Activated CD4-positive, alpha-beta T cell treated with anti-CD3 and anti-CD28 coated beads, Interleukin-2, amount 10 ng/mL, durations not matched to agents 24 days and 14 days (primary cell): ENCODE measurements around the gene IFNA17. TPM values are rescaled to one million over a fixed set of nuclear protein-coding genes. Genes with fewer than 3 reads are reported as not detected.
"Not testable (repeated sequence)": the region's sequence is repeated elsewhere in the genome, so short reads cannot be mapped to it uniquely, and the experiment has no call there.

Experiments
- DNase-seq: peaks from one replicate; pipeline ENCODE4 v3.0.0; 2022
- H3K27ac Mint-ChIP-seq: one replicate; pipeline ENCODE4 v1.8.0; 2022; ENCODE audit warnings: mild to moderate bottlenecking, mixed read lengths
- H3K27me3 Mint-ChIP-seq: one replicate; pipeline ENCODE4 v1.8.0; 2022; ENCODE audit warnings: mixed read lengths
- H3K36me3 Mint-ChIP-seq: one replicate; pipeline ENCODE4 v1.8.0; 2022; ENCODE audit warnings: low read depth, mild to moderate bottlenecking, mixed read lengths
- H3K4me1 Mint-ChIP-seq: one replicate; pipeline ENCODE4 v1.8.0; 2021; ENCODE audit warnings: mixed read lengths
- H3K4me3 Mint-ChIP-seq: one replicate; pipeline ENCODE4 v1.8.0; 2022; ENCODE audit warnings: mild to moderate bottlenecking, moderate library complexity, mixed read lengths
- H3K9me3 Mint-ChIP-seq: one replicate; pipeline ENCODE4 v1.8.0; 2021; ENCODE audit warnings: mixed read lengths
- intact Hi-C: fragments of 100-400 bp; cut with micrococcal nuclease; formaldehyde crosslinking; loops from one replicate; pipeline ENCODE4 v1.15.1; 2023
- total RNA-seq: library from RNA; stranded (reverse); gene quantifications from 2 replicates; pipeline ENCODE4 v1.2.3, GENCODE V29; 2022

Gene IFNA17
- total RNA-seq, 1 donor from 2014 or later: not detected

DNA sequence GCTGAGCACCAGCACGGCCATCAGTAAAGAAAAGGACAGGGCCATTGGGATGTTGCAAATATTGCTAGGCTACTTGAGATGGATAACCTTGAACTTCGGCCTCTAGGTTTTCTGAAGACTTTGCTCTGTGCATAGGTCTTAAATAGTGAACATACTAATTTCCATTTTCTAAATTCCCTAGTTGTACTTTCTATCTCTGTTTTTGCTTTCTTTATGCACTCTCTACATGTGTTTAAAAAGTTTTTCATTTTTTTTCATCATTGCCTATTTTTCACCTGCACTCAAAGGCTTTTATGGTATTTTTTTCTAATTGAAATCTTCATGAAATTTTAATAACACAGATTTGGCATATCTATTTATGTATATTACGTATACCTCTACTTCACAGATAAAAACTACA lies 40.5 kb downstream of the IFNA17 start, which contains the start of gene IFNA4:
Gene IFNA4 (minus strand): TSS at position 101 of the 400 bp plus-strand sequence. CDS start 56 bp downstream, at position 45.
- H3K4me1 Mint-ChIP-seq, intact Hi-C loops, H3K36me3 Mint-ChIP-seq, H3K9me3 Mint-ChIP-seq, DNase-seq, H3K4me3 Mint-ChIP-seq, H3K27ac Mint-ChIP-seq: not testable (repeated sequence)
- peaks cover 24% of the 10 kb centered on the region for H3K27me3 Mint-ChIP-seq

DNA sequence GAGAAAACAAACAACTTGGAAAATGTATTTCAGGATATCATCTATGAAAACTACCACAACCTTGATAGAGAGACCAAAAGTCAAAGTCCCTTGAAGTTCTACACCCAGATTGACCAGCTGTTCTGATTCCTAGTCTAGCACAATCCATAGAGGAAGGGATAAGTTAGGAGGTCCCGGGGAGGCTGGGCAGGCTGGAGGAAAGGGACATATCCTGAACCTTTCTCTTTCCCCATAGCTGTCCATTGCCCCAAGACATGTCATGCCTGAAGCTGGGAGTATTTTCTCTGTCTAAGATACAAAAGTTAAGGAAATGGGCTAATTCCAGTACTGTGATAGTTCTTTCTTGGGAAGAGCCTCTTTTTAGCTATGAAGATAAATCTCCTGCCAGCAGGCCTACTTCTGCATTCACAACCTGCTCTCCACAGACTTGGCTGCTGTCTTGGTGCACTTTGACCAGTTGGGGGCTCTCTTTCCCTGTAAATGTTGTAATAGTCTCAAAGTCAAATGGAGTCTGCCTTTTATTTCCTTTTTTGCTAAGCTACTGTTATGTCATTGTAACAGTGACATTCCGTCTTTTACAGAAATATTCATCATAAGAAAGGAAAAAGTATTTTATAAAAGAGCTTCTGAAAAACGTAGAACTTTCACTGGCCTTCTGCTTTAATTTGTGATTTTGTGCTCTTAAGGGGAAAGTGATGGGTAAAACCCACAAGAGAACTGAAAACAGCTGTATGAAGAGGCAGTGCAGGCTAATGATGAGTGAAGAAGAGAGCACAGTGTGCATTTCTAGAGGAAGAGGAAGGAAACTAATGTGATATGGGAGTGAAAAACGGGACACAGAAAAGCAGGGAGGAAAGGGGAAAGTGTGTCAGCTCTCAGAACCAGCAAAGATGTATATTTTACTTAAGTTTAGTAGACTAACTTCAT lies 44.9 kb downstream of the IFNA17 start:
- H3K36me3 Mint-ChIP-seq, H3K4me3 Mint-ChIP-seq, H3K4me1 Mint-ChIP-seq, H3K27ac Mint-ChIP-seq, intact Hi-C loops, H3K9me3 Mint-ChIP-seq: not testable (repeated sequence)
- H3K27me3 Mint-ChIP-seq: peaks cover 19% of the 10 kb centered on the region
- peak; percentile 77 for DNase-seq

Other genes starting within 250 kb of the IFNA17 start
- gene HACD4, start 196.6 kb downstream of the IFNA17 start, total RNA-seq: 2.8 and 3.0 TPM in 2 replicates
- not detected in 2 replicates for gene IFNB1, start 150.3 kb downstream of the IFNA17 start, total RNA-seq
- gene IFNW1, start 86.4 kb downstream of the IFNA17 start, total RNA-seq: not detected in 2 replicates
- gene IFNA21, start 61.6 kb downstream of the IFNA17 start, total RNA-seq: not detected in 2 replicates
- not detected in 2 replicates for gene IFNA4, start 40.6 kb downstream of the IFNA17 start, total RNA-seq
- not detected in 2 replicates for gene IFNA7, start 26.0 kb downstream of the IFNA17 start, total RNA-seq
- gene IFNA10, start 21.1 kb downstream of the IFNA17 start, total RNA-seq: not detected in 2 replicates
- not detected in 2 replicates for gene IFNA16, start 10.9 kb downstream of the IFNA17 start, total RNA-seq
- gene IFNA14, start 11.8 kb upstream of the IFNA17 start, total RNA-seq: not detected in 2 replicates
- not detected in 2 replicates for gene IFNA5, start 77.1 kb upstream of the IFNA17 start, total RNA-seq
- 14.8 and 15.0 TPM in 2 replicates for gene KLHL9, start 107.2 kb upstream of the IFNA17 start, total RNA-seq
- not detected in 2 replicates for gene IFNA6, start 122.7 kb upstream of the IFNA17 start, total RNA-seq
- gene IFNA13, start 139.8 kb upstream of the IFNA17 start, total RNA-seq: not detected in 2 replicates
- not detected in 2 replicates for gene IFNA2, start 157.2 kb upstream of the IFNA17 start, total RNA-seq
- gene IFNA8, start 180.9 kb upstream of the IFNA17 start, total RNA-seq: not detected in 2 replicates
- gene IFNA1, start 212.2 kb upstream of the IFNA17 start, total RNA-seq: not detected in 2 replicates